Breast epithelium (tissue), 3 donors: Measurements from ENCODE around the gene PFKP.

Experiments used
- CTCF ChIP-seq, 3 donors: fragments of 450-650 bp; IDR thresholded peaks; one replicate each; pipeline ENCODE4 v1.5.1; 2016 to 2017; ENCODE audit warnings: antibody characterized with exemption in 3 of 3, mild to moderate bottlenecking in 3 of 3, moderate library complexity in 3 of 3
- POLR2A ChIP-seq: fragments of 450-650 bp; IDR thresholded peaks from one replicate; pipeline ENCODE4 v1.6.1; 2016; ENCODE audit warnings: antibody characterized with exemption, mild to moderate bottlenecking, moderate library complexity
- POLR2AphosphoS5 ChIP-seq, 3 donors: sonication (generic); formaldehyde crosslinking; IDR thresholded peaks; one replicate each; pipeline ENCODE4 v1.6.1; 2017; ENCODE audit warnings: antibody characterized with exemption in 3 of 3

- TF ChIP-seq CTCF (IDR thresholded peaks at IDR 0.05): no peak
- no peak for TF ChIP-seq POLR2A
- TF ChIP-seq POLR2AphosphoS5 (IDR thresholded peaks at IDR 0.05): no peak
Observed at GRCh38 chr10:3077940-3078630, 10.7 kb downstream of the PFKP start.
